Measurements from ENCODE around the gene PTK6.

DNA sequence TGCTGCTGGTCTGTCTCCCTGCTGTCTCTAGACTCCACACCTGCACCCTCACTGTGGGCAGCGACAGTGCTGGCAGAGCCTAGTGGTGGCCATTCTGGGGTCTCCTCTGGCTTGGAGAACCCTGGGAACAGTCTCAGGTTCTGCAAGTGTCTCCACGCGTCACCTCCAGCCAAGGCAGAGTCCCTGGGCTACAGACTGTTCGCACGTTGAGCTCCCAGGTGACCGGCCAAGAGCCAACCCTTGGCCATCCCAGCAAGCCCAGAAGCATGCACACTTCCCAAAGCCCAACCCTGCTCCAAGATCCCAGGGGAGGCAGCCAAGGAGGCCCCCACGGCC is 43.1 kb downstream of the PTK6 start:
- TF ChIP-seq POLR2AphosphoS5 (IDR thresholded peaks at IDR 0.05; ENCODE audit: borderline replicate concordance, low read depth, low read length): no peak
- TF ChIP-seq EZH2 (IDR thresholded peaks at IDR 0.05): no peak
- no peak for TF ChIP-seq FOXP2 (optimal IDR thresholded peaks at IDR 0.05; ENCODE audit: control extremely low read depth, extremely low read length, insufficient read depth)
